ENCODE results near the gene PHF1. TPM values are rescaled to one million over a fixed set of nuclear protein-coding genes. Genes with fewer than 3 reads are reported as not detected.

PHF1 gene
- total and polyA plus RNA-seq, 2 of the 13 experiments (the other 11 are each of a cell fraction or from before 2014, with no cell fraction given): 25.4 to 61.9 TPM

DNA sequence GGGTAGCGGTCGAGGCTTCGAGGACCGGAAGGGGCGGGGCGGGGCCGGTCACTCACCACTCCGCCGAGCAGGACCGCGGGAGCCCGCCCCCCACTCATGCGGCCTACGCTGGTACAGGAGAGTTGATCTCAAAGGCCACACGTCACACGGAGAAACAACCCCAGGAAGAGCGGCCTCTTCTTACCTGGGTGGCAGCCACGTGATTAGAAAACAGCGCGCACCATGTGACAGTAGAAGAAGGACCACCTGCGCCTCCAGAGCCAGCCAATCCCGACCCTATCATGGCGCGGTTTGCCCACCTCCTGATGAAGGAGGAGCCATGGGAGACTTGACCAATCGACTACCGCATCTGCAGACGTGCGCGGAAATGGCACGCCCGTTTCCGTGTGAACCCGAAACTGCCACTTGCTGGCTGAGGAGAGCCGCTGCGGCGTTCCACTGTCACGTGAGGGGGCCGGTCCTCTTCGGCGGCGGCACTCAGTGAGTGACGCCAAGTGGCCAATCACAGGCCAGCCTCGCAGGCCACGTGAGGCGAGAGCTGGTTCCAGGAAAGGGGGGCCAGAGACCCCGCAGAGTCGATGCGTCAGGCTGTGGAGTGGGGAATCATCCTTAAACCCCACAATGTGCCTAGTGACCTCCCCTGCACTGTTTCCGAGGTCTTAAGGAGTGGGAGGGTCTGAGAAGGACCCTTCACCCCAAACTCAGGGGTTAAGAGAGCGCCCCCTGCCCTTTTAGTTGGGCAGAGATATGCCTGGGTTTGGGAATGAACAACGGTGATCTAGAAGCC is 7.3 kb downstream of the PHF1 start, which contains the start of gene CUTA (continued):
- TF ChIP-seq, protein P1, sequence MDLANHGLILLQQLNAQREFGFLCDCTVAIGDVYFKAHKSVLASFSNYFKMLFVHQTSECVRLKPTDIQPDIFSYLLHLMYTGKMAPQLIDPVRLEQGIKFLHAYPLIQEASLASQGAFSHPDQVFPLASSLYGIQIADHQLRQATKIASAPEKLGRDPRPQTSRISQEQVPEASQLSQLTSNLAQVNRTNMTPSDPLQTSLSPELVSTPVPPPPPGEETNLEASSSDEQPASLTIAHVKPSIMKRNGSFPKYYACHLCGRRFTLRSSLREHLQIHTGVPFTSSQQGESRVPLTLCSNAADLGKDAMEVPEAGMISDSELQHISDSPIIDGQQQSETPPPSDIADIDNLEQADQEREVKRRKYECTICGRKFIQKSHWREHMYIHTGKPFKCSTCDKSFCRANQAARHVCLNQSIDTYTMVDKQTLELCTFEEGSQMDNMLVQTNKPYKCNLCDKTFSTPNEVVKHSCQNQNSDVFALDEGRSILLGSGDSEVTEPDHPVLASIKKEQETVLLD (CRISPR knock-in tag; IDR thresholded peaks at IDR 0.05; ENCODE audit: low read depth): peak; percentile 47
- no peak for TF ChIP-seq THYN1 (CRISPR knock-in tag; IDR thresholded peaks at IDR 0.05; ENCODE audit: borderline replicate concordance, low read depth)
- TF ChIP-seq PHB2 (IDR thresholded peaks at IDR 0.05; ENCODE audit: partially characterized antibody): no peak
- peak; percentile 78; the same call in 1 of the 2 replicates for TF ChIP-seq HES4 (CRISPR knock-in tag; IDR thresholded peaks at IDR 0.05; ENCODE audit: borderline replicate concordance)
- TF ChIP-seq, protein P2, sequence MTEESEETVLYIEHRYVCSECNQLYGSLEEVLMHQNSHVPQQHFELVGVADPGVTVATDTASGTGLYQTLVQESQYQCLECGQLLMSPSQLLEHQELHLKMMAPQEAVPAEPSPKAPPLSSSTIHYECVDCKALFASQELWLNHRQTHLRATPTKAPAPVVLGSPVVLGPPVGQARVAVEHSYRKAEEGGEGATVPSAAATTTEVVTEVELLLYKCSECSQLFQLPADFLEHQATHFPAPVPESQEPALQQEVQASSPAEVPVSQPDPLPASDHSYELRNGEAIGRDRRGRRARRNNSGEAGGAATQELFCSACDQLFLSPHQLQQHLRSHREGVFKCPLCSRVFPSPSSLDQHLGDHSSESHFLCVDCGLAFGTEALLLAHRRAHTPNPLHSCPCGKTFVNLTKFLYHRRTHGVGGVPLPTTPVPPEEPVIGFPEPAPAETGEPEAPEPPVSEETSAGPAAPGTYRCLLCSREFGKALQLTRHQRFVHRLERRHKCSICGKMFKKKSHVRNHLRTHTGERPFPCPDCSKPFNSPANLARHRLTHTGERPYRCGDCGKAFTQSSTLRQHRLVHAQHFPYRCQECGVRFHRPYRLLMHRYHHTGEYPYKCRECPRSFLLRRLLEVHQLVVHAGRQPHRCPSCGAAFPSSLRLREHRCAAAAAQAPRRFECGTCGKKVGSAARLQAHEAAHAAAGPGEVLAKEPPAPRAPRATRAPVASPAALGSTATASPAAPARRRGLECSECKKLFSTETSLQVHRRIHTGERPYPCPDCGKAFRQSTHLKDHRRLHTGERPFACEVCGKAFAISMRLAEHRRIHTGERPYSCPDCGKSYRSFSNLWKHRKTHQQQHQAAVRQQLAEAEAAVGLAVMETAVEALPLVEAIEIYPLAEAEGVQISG (CRISPR knock-in tag; IDR thresholded peaks at IDR 0.05): peak; percentile 80
- TF ChIP-seq, protein P3, sequence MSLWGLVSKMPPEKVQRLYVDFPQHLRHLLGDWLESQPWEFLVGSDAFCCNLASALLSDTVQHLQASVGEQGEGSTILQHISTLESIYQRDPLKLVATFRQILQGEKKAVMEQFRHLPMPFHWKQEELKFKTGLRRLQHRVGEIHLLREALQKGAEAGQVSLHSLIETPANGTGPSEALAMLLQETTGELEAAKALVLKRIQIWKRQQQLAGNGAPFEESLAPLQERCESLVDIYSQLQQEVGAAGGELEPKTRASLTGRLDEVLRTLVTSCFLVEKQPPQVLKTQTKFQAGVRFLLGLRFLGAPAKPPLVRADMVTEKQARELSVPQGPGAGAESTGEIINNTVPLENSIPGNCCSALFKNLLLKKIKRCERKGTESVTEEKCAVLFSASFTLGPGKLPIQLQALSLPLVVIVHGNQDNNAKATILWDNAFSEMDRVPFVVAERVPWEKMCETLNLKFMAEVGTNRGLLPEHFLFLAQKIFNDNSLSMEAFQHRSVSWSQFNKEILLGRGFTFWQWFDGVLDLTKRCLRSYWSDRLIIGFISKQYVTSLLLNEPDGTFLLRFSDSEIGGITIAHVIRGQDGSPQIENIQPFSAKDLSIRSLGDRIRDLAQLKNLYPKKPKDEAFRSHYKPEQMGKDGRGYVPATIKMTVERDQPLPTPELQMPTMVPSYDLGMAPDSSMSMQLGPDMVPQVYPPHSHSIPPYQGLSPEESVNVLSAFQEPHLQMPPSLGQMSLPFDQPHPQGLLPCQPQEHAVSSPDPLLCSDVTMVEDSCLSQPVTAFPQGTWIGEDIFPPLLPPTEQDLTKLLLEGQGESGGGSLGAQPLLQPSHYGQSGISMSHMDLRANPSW (CRISPR knock-in tag; IDR thresholded peaks at IDR 0.05; ENCODE audit: borderline replicate concordance): peak; percentile 97; the same call in 1 of the 2 replicates
- TF ChIP-seq ZNF331 (CRISPR knock-in tag; IDR thresholded peaks at IDR 0.05): peak; percentile 49; the same call in 1 of the 2 replicates
- TF ChIP-seq, protein P4, sequence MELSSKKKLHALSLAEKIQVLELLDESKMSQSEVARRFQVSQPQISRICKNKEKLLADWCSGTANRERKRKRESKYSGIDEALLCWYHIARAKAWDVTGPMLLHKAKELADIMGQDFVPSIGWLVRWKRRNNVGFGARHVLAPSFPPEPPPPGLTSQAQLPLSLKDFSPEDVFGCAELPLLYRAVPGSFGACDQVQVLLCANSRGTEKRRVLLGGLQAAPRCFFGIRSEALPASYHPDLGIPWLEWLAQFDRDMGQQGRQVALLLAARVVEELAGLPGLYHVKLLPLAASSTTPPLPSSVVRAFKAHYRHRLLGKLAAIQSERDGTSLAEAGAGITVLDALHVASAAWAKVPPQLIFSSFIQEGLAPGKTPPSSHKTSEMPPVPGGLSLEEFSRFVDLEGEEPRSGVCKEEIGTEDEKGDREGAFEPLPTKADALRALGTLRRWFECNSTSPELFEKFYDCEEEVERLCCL (CRISPR knock-in tag; IDR thresholded peaks at IDR 0.05; ENCODE audit: borderline replicate concordance): no peak; the same call in 1 of the 2 replicates
- TF ChIP-seq, protein P5, sequence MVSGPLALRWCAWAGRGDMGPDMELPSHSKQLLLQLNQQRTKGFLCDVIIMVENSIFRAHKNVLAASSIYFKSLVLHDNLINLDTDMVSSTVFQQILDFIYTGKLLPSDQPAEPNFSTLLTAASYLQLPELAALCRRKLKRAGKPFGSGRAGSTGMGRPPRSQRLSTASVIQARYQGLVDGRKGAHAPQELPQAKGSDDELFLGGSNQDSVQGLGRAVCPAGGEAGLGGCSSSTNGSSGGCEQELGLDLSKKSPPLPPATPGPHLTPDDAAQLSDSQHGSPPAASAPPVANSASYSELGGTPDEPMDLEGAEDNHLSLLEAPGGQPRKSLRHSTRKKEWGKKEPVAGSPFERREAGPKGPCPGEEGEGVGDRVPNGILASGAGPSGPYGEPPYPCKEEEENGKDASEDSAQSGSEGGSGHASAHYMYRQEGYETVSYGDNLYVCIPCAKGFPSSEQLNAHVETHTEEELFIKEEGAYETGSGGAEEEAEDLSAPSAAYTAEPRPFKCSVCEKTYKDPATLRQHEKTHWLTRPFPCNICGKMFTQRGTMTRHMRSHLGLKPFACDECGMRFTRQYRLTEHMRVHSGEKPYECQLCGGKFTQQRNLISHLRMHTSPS (CRISPR knock-in tag; IDR thresholded peaks at IDR 0.05; ENCODE audit: low read depth): 0 out of 2 replicates have a peak, but pooled peaks have one; percentile 41
- peak; percentile 64 for TF ChIP-seq ZNF768 (CRISPR knock-in tag; IDR thresholded peaks at IDR 0.05)
- TF ChIP-seq, protein P6, sequence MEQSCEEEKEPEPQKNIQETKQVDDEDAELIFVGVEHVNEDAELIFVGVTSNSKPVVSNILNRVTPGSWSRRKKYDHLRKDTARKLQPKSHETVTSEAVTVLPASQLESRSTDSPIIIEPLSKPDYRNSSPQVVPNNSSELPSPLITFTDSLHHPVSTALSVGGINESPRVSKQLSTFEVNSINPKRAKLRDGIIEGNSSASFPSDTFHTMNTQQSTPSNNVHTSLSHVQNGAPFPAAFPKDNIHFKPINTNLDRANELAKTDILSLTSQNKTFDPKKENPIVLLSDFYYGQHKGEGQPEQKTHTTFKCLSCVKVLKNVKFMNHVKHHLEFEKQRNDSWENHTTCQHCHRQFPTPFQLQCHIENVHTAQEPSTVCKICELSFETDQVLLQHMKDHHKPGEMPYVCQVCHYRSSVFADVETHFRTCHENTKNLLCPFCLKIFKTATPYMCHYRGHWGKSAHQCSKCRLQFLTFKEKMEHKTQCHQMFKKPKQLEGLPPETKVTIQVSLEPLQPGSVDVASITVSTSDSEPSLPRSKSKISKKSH (CRISPR knock-in tag; IDR thresholded peaks at IDR 0.05; ENCODE audit: borderline replicate concordance): peak; percentile 61; the same call in 1 of the 2 replicates
- TF ChIP-seq, protein P7, sequence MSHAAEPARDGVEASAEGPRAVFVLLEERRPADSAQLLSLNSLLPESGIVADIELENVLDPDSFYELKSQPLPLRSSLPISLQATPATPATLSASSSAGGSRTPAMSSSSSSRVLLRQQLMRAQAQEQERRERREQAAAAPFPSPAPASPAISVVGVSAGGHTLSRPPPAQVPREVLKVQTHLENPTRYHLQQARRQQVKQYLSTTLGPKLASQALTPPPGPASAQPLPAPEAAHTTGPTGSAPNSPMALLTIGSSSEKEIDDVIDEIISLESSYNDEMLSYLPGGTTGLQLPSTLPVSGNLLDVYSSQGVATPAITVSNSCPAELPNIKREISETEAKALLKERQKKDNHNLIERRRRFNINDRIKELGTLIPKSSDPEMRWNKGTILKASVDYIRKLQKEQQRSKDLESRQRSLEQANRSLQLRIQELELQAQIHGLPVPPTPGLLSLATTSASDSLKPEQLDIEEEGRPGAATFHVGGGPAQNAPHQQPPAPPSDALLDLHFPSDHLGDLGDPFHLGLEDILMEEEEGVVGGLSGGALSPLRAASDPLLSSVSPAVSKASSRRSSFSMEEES (CRISPR knock-in tag; IDR thresholded peaks at IDR 0.05): peak; percentile 97
- peak; percentile 67 for TF ChIP-seq SMAD3 (CRISPR knock-in tag; IDR thresholded peaks at IDR 0.05)
